Measurements from ENCODE around the gene STPG1. TPM values are rescaled to one million over a fixed set of nuclear protein-coding genes. Genes with fewer than 3 reads are reported as not detected.

The STPG1 gene
- total and polyA plus RNA-seq, 2 donors from 2014 or later, result 10.6 to 12.2 TPM

- Histone ChIP-seq H3K9me3 (ENCODE audit: control insufficient read depth in 2 of 3, insufficient read depth in 1 of 3, low read length in 3 of 3) (no peaks in the 10 kb centered on the region), H3K27me3 (ENCODE audit: control insufficient read depth, insufficient read depth, low read length) (no peaks in the 10 kb centered on the region), H3K36me3 (ENCODE audit: control insufficient read depth in 2 of 3, insufficient read depth in 3 of 3, low read length in 3 of 3) (peaks cover 0 to 3% (median 0%) of the 10 kb centered on the region in 3 donors), H3K4me1 (ENCODE audit: control insufficient read depth in 2 of 3, insufficient read depth in 2 of 3, low read depth in 1 of 3, low read length in 3 of 3) (peaks cover 0 to 5% (median 0%) of the 10 kb centered on the region in 3 donors), H3K27ac (ENCODE audit: low read depth in 2 of 2, low read length in 2 of 2) (no peak overlapping the region), H3K9ac (ENCODE audit: low read length in 3 of 3) (no peak overlapping the region), H3K4me3 (ENCODE audit: low read length in 3 of 3) (no peak overlapping the region)
- DNase-seq (no peak), FAIRE-seq (no peak)
- intact Hi-C loops (cut with DNase I), result no loop called here
- TF ChIP-seq CTCF (IDR thresholded peaks at IDR 0.05; ENCODE audit: borderline replicate concordance, extremely low read depth, insufficient read depth), result no peak
Observed at GRCh38 chr1:24382165-24382577, 31.4 kb downstream of the STPG1 start.

GRCh38 chr1:24381256-24381655 is 32.3 kb downstream of the STPG1 start:
- Histone ChIP-seq H3K9ac (ENCODE audit: low read length in 3 of 3) (no peak overlapping the region), H3K4me3 (ENCODE audit: low read length in 3 of 3) (no peak overlapping the region), H3K27me3 (ENCODE audit: control insufficient read depth, insufficient read depth, low read length) (no peaks in the 10 kb centered on the region), H3K27ac (ENCODE audit: low read depth in 2 of 2, low read length in 2 of 2) (no peak overlapping the region), H3K9me3 (ENCODE audit: control insufficient read depth in 2 of 3, insufficient read depth in 1 of 3, low read length in 3 of 3) (no peaks in the 10 kb centered on the region), H3K36me3 (ENCODE audit: control insufficient read depth in 2 of 3, insufficient read depth in 3 of 3, low read length in 3 of 3) (peaks cover 0 to 3% (median 0%) of the 10 kb centered on the region in 3 donors), H3K4me1 (ENCODE audit: control insufficient read depth in 2 of 3, insufficient read depth in 2 of 3, low read depth in 1 of 3, low read length in 3 of 3) (peaks cover 0 to under 1% (median 0%) of the 10 kb centered on the region in 3 donors)
- no peak for TF ChIP-seq CTCF (IDR thresholded peaks at IDR 0.05; ENCODE audit: borderline replicate concordance, extremely low read depth, insufficient read depth)
- FAIRE-seq (no peak), DNase-seq (no peak)
- intact Hi-C loops (cut with DNase I), result no loop called here

GRCh38 chr1:24380508-24380907 is 33.1 kb downstream of the STPG1 start:
- no peaks in the 10 kb centered on the region for H3K27me3 ChIP-seq (ENCODE audit: control insufficient read depth, insufficient read depth, low read length)
- H3K9me3 ChIP-seq (ENCODE audit: control insufficient read depth in 2 of 3, insufficient read depth in 1 of 3, low read length in 3 of 3), result no peaks in the 10 kb centered on the region
- no peak overlapping the region for H3K27ac ChIP-seq (ENCODE audit: low read depth in 2 of 2, low read length in 2 of 2)
- intact Hi-C loops (cut with DNase I), result no loop called here
- no peak overlapping the region for H3K4me3 ChIP-seq (ENCODE audit: low read length in 3 of 3)
- FAIRE-seq (no peak), DNase-seq (no peak)
- no peak for TF ChIP-seq CTCF (IDR thresholded peaks at IDR 0.05; ENCODE audit: borderline replicate concordance, extremely low read depth, insufficient read depth)
- H3K4me1 ChIP-seq (ENCODE audit: control insufficient read depth in 2 of 3, insufficient read depth in 2 of 3, low read depth in 1 of 3, low read length in 3 of 3), result no peaks in the 10 kb centered on the region
- H3K9ac ChIP-seq (ENCODE audit: low read length in 3 of 3), result no peak overlapping the region
- peaks cover 0 to 3% (median 0%) of the 10 kb centered on the region in 3 donors for H3K36me3 ChIP-seq (ENCODE audit: control insufficient read depth in 2 of 3, insufficient read depth in 3 of 3, low read length in 3 of 3)

- FAIRE-seq, result no peak
- intact Hi-C loops (cut with DNase I), result no loop called here
- TF ChIP-seq CTCF (IDR thresholded peaks at IDR 0.05; ENCODE audit: borderline replicate concordance, extremely low read depth, insufficient read depth), result no peak
- H3K27me3 ChIP-seq (ENCODE audit: control insufficient read depth, insufficient read depth, low read length), result no peaks in the 10 kb centered on the region
- DNase-seq, result no peak
- peaks cover 0 to 3% (median 0%) of the 10 kb centered on the region in 3 donors for H3K36me3 ChIP-seq (ENCODE audit: control insufficient read depth in 2 of 3, insufficient read depth in 3 of 3, low read length in 3 of 3)
- H3K9ac ChIP-seq (ENCODE audit: low read length in 3 of 3), result no peak overlapping the region
- H3K4me1 ChIP-seq (ENCODE audit: control insufficient read depth in 2 of 3, insufficient read depth in 2 of 3, low read depth in 1 of 3, low read length in 3 of 3), result no peaks in the 10 kb centered on the region
- H3K4me3 ChIP-seq (ENCODE audit: low read length in 3 of 3), result no peak overlapping the region
- no peak overlapping the region for H3K27ac ChIP-seq (ENCODE audit: low read depth in 2 of 2, low read length in 2 of 2)
- H3K9me3 ChIP-seq (ENCODE audit: control insufficient read depth in 2 of 3, insufficient read depth in 1 of 3, low read length in 3 of 3), result no peaks in the 10 kb centered on the region
Observed at GRCh38 chr1:24379733-24380315, 33.8 kb downstream of the STPG1 start.
